Astrocyte (in vitro differentiated cells and primary cell): ENCODE results near the gene HAPLN1. TPM values are rescaled to one million over a fixed set of nuclear protein-coding genes. Genes with fewer than 3 reads are reported as not detected.

Experiments
- DNase-seq: peaks from one replicate; pipeline ENCODE4 v3.0.0-alpha.2; 2010; ENCODE audit warnings: low read depth
- FAIRE-seq: peaks from 2 replicates; lab custom pipeline; 2011; peaks lifted over from hg19 to GRCh38; lab: Jason Lieb, UNC
- H2AFZ ChIP-seq: 2 replicates; pipeline ENCODE4 v1.6.0; 2012; ENCODE audit warnings: low read depth, low read length, inconsistent platforms
- H3K27ac ChIP-seq: 2 replicates; pipeline ENCODE4 v1.5.1; 2011; ENCODE audit warnings: low read depth, low read length, inconsistent platforms
- H3K27me3 ChIP-seq: 2 replicates; pipeline ENCODE4 v1.6.0; 2011; ENCODE audit warnings: low read length, inconsistent platforms; ENCODE audit not compliant: insufficient read depth
- H3K36me3 ChIP-seq: 2 replicates; pipeline ENCODE4 v1.5.1; 2011; ENCODE audit warnings: low read length, inconsistent platforms; ENCODE audit not compliant: insufficient read depth
- H3K4me1 ChIP-seq: 2 replicates; pipeline ENCODE4 v1.5.1; 2011; ENCODE audit warnings: low read length, inconsistent platforms; ENCODE audit not compliant: insufficient read depth
- H3K4me2 ChIP-seq: 2 replicates; pipeline ENCODE4 v1.6.0; 2012; ENCODE audit warnings: low read length, inconsistent platforms
- H3K4me3 ChIP-seq: 2 replicates; pipeline ENCODE4 v1.5.1; 2011; ENCODE audit warnings: low read depth, mild to moderate bottlenecking, low read length, inconsistent platforms; ENCODE audit not compliant: insufficient read depth
- H3K79me2 ChIP-seq: 2 replicates; pipeline ENCODE4 v1.6.0; 2012; ENCODE audit warnings: mild to moderate bottlenecking, low read length, inconsistent platforms; ENCODE audit not compliant: insufficient read depth
- H3K9ac ChIP-seq: 2 replicates; pipeline ENCODE4 v1.6.0; 2012; ENCODE audit warnings: mild to moderate bottlenecking, low read length, inconsistent platforms
- H3K9me3 ChIP-seq: 2 replicates; pipeline ENCODE4 v1.5.1; 2012; ENCODE audit warnings: low read depth, mild to moderate bottlenecking, low read length, inconsistent platforms; ENCODE audit not compliant: insufficient read depth
- H4K20me1 ChIP-seq: 2 replicates; pipeline ENCODE4 v1.6.0; 2012; ENCODE audit warnings: low read length, inconsistent platforms; ENCODE audit not compliant: insufficient read depth
- H3K27ac Mint-ChIP-seq: one replicate; pipeline ENCODE4 v1.8.0; 2021; ENCODE audit warnings: mild to moderate bottlenecking, mixed read lengths; ENCODE audit not compliant: unreplicated experiment
- H3K27me3 Mint-ChIP-seq: one replicate; pipeline ENCODE4 v1.8.0; 2021; ENCODE audit warnings: low read depth, mixed read lengths; ENCODE audit not compliant: unreplicated experiment
- H3K36me3 Mint-ChIP-seq: one replicate; pipeline ENCODE4 v1.8.0; 2021; ENCODE audit warnings: low read depth, mixed read lengths; ENCODE audit not compliant: unreplicated experiment
- H3K4me1 Mint-ChIP-seq: one replicate; pipeline ENCODE4 v1.8.0; 2021; ENCODE audit warnings: low read depth, mixed read lengths; ENCODE audit not compliant: unreplicated experiment
- H3K4me3 Mint-ChIP-seq: one replicate; pipeline ENCODE4 v1.8.0; 2021; ENCODE audit warnings: mild to moderate bottlenecking, moderate library complexity, mixed read lengths; ENCODE audit not compliant: unreplicated experiment
- H3K9me3 Mint-ChIP-seq: one replicate; pipeline ENCODE4 v1.8.0; 2021; ENCODE audit warnings: mild to moderate bottlenecking, mixed read lengths; ENCODE audit not compliant: unreplicated experiment
- CTCF ChIP-seq: IDR thresholded peaks from 2 replicates; pipeline ENCODE4 v1.5.1; 2011; ENCODE audit warnings: low read depth, mild to moderate bottlenecking, inconsistent platforms, low read length, moderate library complexity; ENCODE audit not compliant: insufficient read depth
- EZH2 ChIP-seq: IDR thresholded peaks from 2 replicates; pipeline ENCODE4 v1.6.1; 2012; ENCODE audit warnings: mild to moderate bottlenecking, low read length, inconsistent platforms; ENCODE audit not compliant: insufficient read depth
- total RNA-seq: library from RNA; stranded (reverse); gene quantifications from 2 replicates; pipeline ENCODE4 v1.2.1, GENCODE V29; 2021

HAPLN1 gene
- total RNA-seq, 1 donor from 2014 or later: 71.9 TPM

- H3K27me3 ChIP-seq: peaks cover 3% of the 10 kb centered on the region
- DNase-seq: peak; percentile 39
- H3K4me3 Mint-ChIP-seq: no peak overlapping the region
- no peaks in the 10 kb centered on the region for H3K36me3 ChIP-seq
- H3K4me2 ChIP-seq: no peak overlapping the region
- H2AFZ ChIP-seq: no peak overlapping the region
- H3K27me3 Mint-ChIP-seq: peaks cover 6% of the 10 kb centered on the region
- H3K27ac Mint-ChIP-seq: peak overlapping the region; percentile 27
- no peak overlapping the region for H3K4me3 ChIP-seq
- FAIRE-seq: no peak
- H3K4me1 Mint-ChIP-seq: peaks cover 39% of the 10 kb centered on the region
- no peak overlapping the region for H3K27ac ChIP-seq
- H3K9ac ChIP-seq: no peak overlapping the region
- no peaks in the 10 kb centered on the region for H3K9me3 ChIP-seq
- H3K36me3 Mint-ChIP-seq: no peaks in the 10 kb centered on the region
- no peak for TF ChIP-seq CTCF
- TF ChIP-seq EZH2: no peak
- H4K20me1 ChIP-seq: no peaks in the 10 kb centered on the region
- H3K79me2 ChIP-seq: no peaks in the 10 kb centered on the region
- H3K9me3 Mint-ChIP-seq: peaks cover 3% of the 10 kb centered on the region
- H3K4me1 ChIP-seq: no peaks in the 10 kb centered on the region
Measured at GRCh38 chr5:83628360-83628759, 92.3 kb downstream of the HAPLN1 start.

- H4K20me1 ChIP-seq: no peaks in the 10 kb centered on the region
- no peak for DNase-seq
- no peaks in the 10 kb centered on the region for H3K79me2 ChIP-seq
- no peaks in the 10 kb centered on the region for H3K9me3 ChIP-seq
- H3K4me1 Mint-ChIP-seq: no peaks in the 10 kb centered on the region
- H3K4me3 ChIP-seq: no peak overlapping the region
- no peaks in the 10 kb centered on the region for H3K36me3 Mint-ChIP-seq
- no peak overlapping the region for H3K4me3 Mint-ChIP-seq
- no peaks in the 10 kb centered on the region for H3K36me3 ChIP-seq
- H3K4me2 ChIP-seq: no peak overlapping the region
- H3K9ac ChIP-seq: no peak overlapping the region
- no peak for FAIRE-seq
- H3K9me3 Mint-ChIP-seq: peaks cover 19% of the 10 kb centered on the region
- H3K27me3 ChIP-seq: no peaks in the 10 kb centered on the region
- TF ChIP-seq CTCF: no peak
- TF ChIP-seq EZH2: no peak
- H3K27me3 Mint-ChIP-seq: peaks cover 3% of the 10 kb centered on the region
- no peak overlapping the region for H3K27ac ChIP-seq
- H3K4me1 ChIP-seq: no peaks in the 10 kb centered on the region
- no peak overlapping the region for H2AFZ ChIP-seq
- no peak overlapping the region for H3K27ac Mint-ChIP-seq
Measured at GRCh38 chr5:83614841-83615240, 105.8 kb downstream of the HAPLN1 start.

GRCh38 chr5:83608122-83608521 is 112.5 kb downstream of the HAPLN1 start:
- TF ChIP-seq EZH2 (no peak), CTCF (peak; percentile 60)
- Mint-ChIP-seq H3K27ac (no peak overlapping the region), H3K36me3 (no peaks in the 10 kb centered on the region), H3K27me3 (no peaks in the 10 kb centered on the region), H3K4me3 (no peak overlapping the region), H3K4me1 (peaks cover 2% of the 10 kb centered on the region), H3K9me3 (peaks cover 6% of the 10 kb centered on the region)
- H3K27ac ChIP-seq: no peak overlapping the region
- no peak overlapping the region for H3K9ac ChIP-seq
- no peaks in the 10 kb centered on the region for H3K27me3 ChIP-seq
- no peak overlapping the region for H3K4me2 ChIP-seq
- H3K4me1 ChIP-seq: no peaks in the 10 kb centered on the region
- H3K4me3 ChIP-seq: no peak overlapping the region
- FAIRE-seq (peak; percentile 34), DNase-seq (peak; percentile 45)
- H2AFZ ChIP-seq: no peak overlapping the region
- H3K36me3 ChIP-seq: no peaks in the 10 kb centered on the region
- no peaks in the 10 kb centered on the region for H3K9me3 ChIP-seq
- no peaks in the 10 kb centered on the region for H4K20me1 ChIP-seq
- H3K79me2 ChIP-seq: no peaks in the 10 kb centered on the region
